ENCODE data around the gene MAPK8IP3. TPM values are rescaled to one million over a fixed set of nuclear protein-coding genes. Genes with fewer than 3 reads are reported as not detected.

Gene MAPK8IP3
- total RNA-seq, 1 experiment from 2014 or later: 59.2 TPM

DNA sequence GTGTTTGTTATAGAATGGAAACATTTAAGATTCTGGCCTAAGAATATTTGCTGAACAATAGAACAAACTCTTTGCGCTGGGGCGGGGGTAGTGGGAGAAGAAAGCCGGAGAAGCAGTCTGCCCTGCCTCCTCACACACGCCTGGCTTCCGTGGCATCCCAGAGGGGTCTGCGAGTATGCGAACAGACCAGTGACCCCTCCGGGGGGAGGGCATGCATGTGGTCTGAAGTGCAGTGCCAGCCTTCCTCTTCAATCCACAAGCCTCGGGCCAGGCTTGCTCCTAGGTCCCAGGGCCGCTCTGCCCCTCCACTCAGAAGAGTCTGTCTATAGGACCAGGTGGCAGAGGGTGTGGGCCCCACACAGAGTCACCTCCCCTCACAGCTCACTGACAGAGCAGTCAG lies 101.6 kb downstream of the MAPK8IP3 start:
- H3K4me2 ChIP-seq (ENCODE audit: low read depth, low read length, poor library complexity, severe bottlenecking): no peak overlapping the region
- no peak overlapping the region for H3K9ac ChIP-seq (ENCODE audit: low read length)
- H3K27me3 ChIP-seq (ENCODE audit: low read length): no peaks in the 10 kb centered on the region
- H4K20me1 ChIP-seq (ENCODE audit: insufficient read depth, low read depth, low read length): no peaks in the 10 kb centered on the region
- no peak overlapping the region for H2AFZ ChIP-seq (ENCODE audit: low read length)
- no peaks in the 10 kb centered on the region for H3K9me3 ChIP-seq (ENCODE audit: low read length)
- no peaks in the 10 kb centered on the region for H3K4me1 ChIP-seq (ENCODE audit: low read length)
- DNase-seq: no peak
- no peaks in the 10 kb centered on the region for H3K79me2 ChIP-seq (ENCODE audit: low read length)
- H3K36me3 ChIP-seq (ENCODE audit: insufficient read depth, low read length): no peaks in the 10 kb centered on the region
- H3K27ac ChIP-seq (ENCODE audit: low read length): no peak overlapping the region
- H3K9me2 ChIP-seq (replicated peaks; ENCODE audit: insufficient read depth, low read length): no peaks in the 10 kb centered on the region
- H3K4me3 ChIP-seq (ENCODE audit: low read length): no peak overlapping the region

DNA sequence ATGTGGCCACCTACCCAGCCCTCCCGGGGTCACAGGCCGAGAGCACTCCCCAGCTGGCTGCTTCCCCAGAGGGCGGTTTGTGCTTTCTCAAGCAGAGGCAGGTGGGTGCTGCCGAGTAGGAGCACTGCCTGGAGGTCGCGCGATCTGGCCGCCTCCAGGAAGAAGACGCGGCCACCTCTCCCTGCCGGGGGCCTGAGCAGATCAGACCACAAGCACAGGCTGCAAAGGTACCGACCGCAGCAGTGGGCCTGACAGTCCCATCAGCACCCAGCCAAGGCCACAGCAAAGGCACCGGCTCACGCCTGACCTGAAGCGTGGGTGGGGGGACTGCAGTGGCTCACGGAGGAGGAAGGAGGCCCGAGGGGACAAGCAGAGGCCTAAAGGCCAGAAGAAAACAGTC lies 102.7 kb downstream of the MAPK8IP3 start:
- no peak overlapping the region for H2AFZ ChIP-seq (ENCODE audit: low read length)
- no peak overlapping the region for H3K4me3 ChIP-seq (ENCODE audit: low read length)
- DNase-seq: no peak
- H3K79me2 ChIP-seq (ENCODE audit: low read length): no peaks in the 10 kb centered on the region
- H3K9ac ChIP-seq (ENCODE audit: low read length): no peak overlapping the region
- H4K20me1 ChIP-seq (ENCODE audit: insufficient read depth, low read depth, low read length): no peaks in the 10 kb centered on the region
- H3K36me3 ChIP-seq (ENCODE audit: insufficient read depth, low read length): no peaks in the 10 kb centered on the region; the same call in 1 of the 2 replicates
- H3K27ac ChIP-seq (ENCODE audit: low read length): no peak overlapping the region
- no peak overlapping the region for H3K4me2 ChIP-seq (ENCODE audit: low read depth, low read length, poor library complexity, severe bottlenecking)
- H3K9me3 ChIP-seq (ENCODE audit: low read length): no peaks in the 10 kb centered on the region
- no peaks in the 10 kb centered on the region for H3K27me3 ChIP-seq (ENCODE audit: low read length)
- no peaks in the 10 kb centered on the region for H3K9me2 ChIP-seq (replicated peaks; ENCODE audit: insufficient read depth, low read length)
- no peaks in the 10 kb centered on the region for H3K4me1 ChIP-seq (ENCODE audit: low read length)

DNA sequence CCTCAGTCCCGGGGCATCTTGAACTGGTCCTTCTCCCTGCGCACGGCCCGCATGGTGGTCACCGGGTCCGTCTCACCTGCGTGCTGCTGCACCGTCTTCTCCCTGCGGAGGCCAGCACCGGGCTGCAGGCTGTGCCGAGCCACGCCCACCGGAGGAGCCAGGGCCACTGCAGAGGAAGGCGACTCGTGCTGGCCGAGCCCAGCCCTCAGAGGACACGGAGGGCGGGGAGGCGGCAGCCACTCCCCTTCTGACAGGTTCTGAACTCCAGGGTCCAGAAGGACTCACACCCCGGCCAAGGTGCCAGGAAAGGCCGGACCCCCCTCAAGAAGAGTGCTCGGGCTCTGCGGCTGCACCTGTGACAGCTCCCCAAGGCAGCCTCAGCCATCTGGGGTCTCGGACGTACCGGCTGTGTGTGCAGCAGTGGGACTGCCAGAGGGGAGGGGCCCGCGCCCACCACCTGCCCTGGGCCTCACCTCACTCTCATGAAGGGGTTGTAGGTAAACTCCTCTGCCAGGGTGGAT lies 103.3 kb downstream of the MAPK8IP3 start:
- no peak overlapping the region for H3K4me2 ChIP-seq (ENCODE audit: low read depth, low read length, poor library complexity, severe bottlenecking)
- H3K27me3 ChIP-seq (ENCODE audit: low read length): no peaks in the 10 kb centered on the region
- DNase-seq: no peak
- no peak overlapping the region for H3K4me3 ChIP-seq (ENCODE audit: low read length)
- H3K36me3 ChIP-seq (ENCODE audit: insufficient read depth, low read length): no peaks in the 10 kb centered on the region; the same call in 1 of the 2 replicates
- no peaks in the 10 kb centered on the region for H4K20me1 ChIP-seq (ENCODE audit: insufficient read depth, low read depth, low read length)
- no peak overlapping the region for H3K27ac ChIP-seq (ENCODE audit: low read length)
- no peaks in the 10 kb centered on the region for H3K9me3 ChIP-seq (ENCODE audit: low read length)
- no peaks in the 10 kb centered on the region for H3K4me1 ChIP-seq (ENCODE audit: low read length)
- H3K9ac ChIP-seq (ENCODE audit: low read length): no peak overlapping the region
- no peak overlapping the region for H2AFZ ChIP-seq (ENCODE audit: low read length)
- H3K9me2 ChIP-seq (replicated peaks; ENCODE audit: insufficient read depth, low read length): no peaks in the 10 kb centered on the region
- H3K79me2 ChIP-seq (ENCODE audit: low read length): no peaks in the 10 kb centered on the region

DNA sequence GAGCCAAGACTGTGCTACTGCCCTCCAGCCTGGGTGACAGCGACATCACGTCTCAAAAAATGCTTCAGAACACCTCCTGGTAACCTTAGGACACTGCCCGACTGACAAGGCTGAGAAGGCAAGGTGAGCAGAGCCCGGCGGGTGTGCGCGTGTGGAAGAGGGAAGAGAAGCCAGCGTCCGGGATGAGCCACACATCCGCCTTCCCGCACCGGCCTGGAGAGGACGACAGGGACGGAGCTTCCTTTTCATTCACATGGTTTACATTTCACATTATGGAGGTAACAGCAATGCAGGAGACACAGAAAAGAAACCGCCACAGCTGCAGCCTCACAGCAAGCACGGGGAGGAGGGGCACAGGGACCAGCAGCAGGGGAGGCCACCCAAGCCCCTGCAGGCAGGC lies 104.1 kb downstream of the MAPK8IP3 start:
- Histone ChIP-seq H3K4me2 (ENCODE audit: low read depth, low read length, poor library complexity, severe bottlenecking) (no peak overlapping the region), H4K20me1 (ENCODE audit: insufficient read depth, low read depth, low read length) (no peaks in the 10 kb centered on the region), H3K9ac (ENCODE audit: low read length) (no peak overlapping the region), H3K4me3 (ENCODE audit: low read length) (no peak overlapping the region), H3K36me3 (ENCODE audit: insufficient read depth, low read length) (no peaks in the 10 kb centered on the region; the same call in 1 of the 2 replicates), H3K4me1 (ENCODE audit: low read length) (no peaks in the 10 kb centered on the region), H3K9me3 (ENCODE audit: low read length) (no peaks in the 10 kb centered on the region), H3K27ac (ENCODE audit: low read length) (no peak overlapping the region), H3K79me2 (ENCODE audit: low read length) (no peaks in the 10 kb centered on the region), H3K27me3 (ENCODE audit: low read length) (no peaks in the 10 kb centered on the region), H2AFZ (ENCODE audit: low read length) (no peak overlapping the region), H3K9me2 (replicated peaks; ENCODE audit: insufficient read depth, low read length) (no peaks in the 10 kb centered on the region)
- DNase-seq: no peak

DNA sequence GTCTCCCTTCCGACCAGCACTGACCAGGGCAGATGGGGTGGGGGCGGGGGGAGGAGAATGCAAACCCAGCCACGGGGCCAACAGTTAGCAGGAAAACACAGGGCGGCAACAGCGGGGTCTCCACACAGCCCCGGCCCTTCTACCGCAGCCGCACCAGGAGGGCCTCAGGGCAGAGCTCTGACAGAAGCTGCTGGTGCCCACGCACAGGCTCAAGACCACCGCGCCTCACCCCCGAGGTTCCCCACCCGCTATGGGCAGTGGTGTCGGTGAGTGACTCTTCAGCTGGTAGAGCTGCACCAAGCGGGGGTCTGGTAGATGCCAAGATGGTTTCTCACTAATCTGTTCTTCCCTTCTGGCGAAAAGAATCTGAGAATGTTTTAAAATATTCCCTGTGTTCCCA lies 104.5 kb downstream of the MAPK8IP3 start:
- Histone ChIP-seq H3K79me2 (ENCODE audit: low read length) (no peaks in the 10 kb centered on the region), H3K27me3 (ENCODE audit: low read length) (no peaks in the 10 kb centered on the region), H3K4me3 (ENCODE audit: low read length) (no peak overlapping the region)

DNA sequence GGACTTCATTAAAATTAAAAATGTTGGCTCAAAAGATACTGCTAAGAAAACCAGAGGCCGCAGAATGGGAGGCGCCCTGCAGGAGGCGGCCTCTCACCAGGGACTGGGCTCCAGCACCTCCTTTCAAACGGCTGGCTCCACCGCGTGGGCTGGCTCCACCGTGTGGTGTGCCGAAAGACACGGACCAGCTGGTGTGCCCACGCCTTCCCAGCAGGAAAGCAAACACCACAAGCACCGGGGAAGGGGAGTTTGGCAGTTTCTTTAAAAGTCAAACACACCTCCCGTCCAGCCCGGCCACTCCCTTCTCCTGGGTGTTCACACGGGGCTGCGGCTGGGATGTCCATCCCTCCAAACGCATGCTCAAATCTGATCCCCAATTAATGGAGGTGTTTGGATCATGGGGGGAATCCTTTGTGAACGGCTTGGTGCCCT lies 106.8 kb downstream of the MAPK8IP3 start:
- H3K27ac ChIP-seq (ENCODE audit: low read length): no peak overlapping the region
- H3K79me2 ChIP-seq (ENCODE audit: low read length): no peaks in the 10 kb centered on the region
- no peak overlapping the region for H3K4me2 ChIP-seq (ENCODE audit: low read depth, low read length, poor library complexity, severe bottlenecking)
- H3K9me2 ChIP-seq (replicated peaks; ENCODE audit: insufficient read depth, low read length): no peaks in the 10 kb centered on the region
- H3K4me1 ChIP-seq (ENCODE audit: low read length): no peaks in the 10 kb centered on the region
- no peak overlapping the region for H2AFZ ChIP-seq (ENCODE audit: low read length)
- H3K9me3 ChIP-seq (ENCODE audit: low read length): no peaks in the 10 kb centered on the region
- peak; percentile 67 for DNase-seq
- no peaks in the 10 kb centered on the region for H4K20me1 ChIP-seq (ENCODE audit: insufficient read depth, low read depth, low read length)
- H3K36me3 ChIP-seq (ENCODE audit: insufficient read depth, low read length): no peaks in the 10 kb centered on the region; the same call in 1 of the 2 replicates
- H3K4me3 ChIP-seq (ENCODE audit: low read length): no peak overlapping the region
- H3K9ac ChIP-seq (ENCODE audit: low read length): no peak overlapping the region
- no peaks in the 10 kb centered on the region for H3K27me3 ChIP-seq (ENCODE audit: low read length)

More for the DNA sequence above, 104.5 kb downstream of the MAPK8IP3 start:
- H3K4me1 ChIP-seq (ENCODE audit: low read length): no peaks in the 10 kb centered on the region
- no peak overlapping the region for H3K4me2 ChIP-seq (ENCODE audit: low read depth, low read length, poor library complexity, severe bottlenecking)
- no peaks in the 10 kb centered on the region; the same call in 1 of the 2 replicates for H3K36me3 ChIP-seq (ENCODE audit: insufficient read depth, low read length)
- no peaks in the 10 kb centered on the region for H4K20me1 ChIP-seq (ENCODE audit: insufficient read depth, low read depth, low read length)
- H3K9ac ChIP-seq (ENCODE audit: low read length): no peak overlapping the region
- no peak overlapping the region for H3K27ac ChIP-seq (ENCODE audit: low read length)
- H2AFZ ChIP-seq (ENCODE audit: low read length): no peak overlapping the region
- no peaks in the 10 kb centered on the region for H3K9me3 ChIP-seq (ENCODE audit: low read length)
- no peak for DNase-seq
- no peaks in the 10 kb centered on the region for H3K9me2 ChIP-seq (replicated peaks; ENCODE audit: insufficient read depth, low read length)

GRCh38 chr16:1815461-1815860 lies 109.5 kb downstream of the MAPK8IP3 start:
- Histone ChIP-seq H3K4me2 (ENCODE audit: low read depth, low read length, poor library complexity, severe bottlenecking) (no peak overlapping the region), H2AFZ (ENCODE audit: low read length) (no peak overlapping the region), H3K9me3 (ENCODE audit: low read length) (no peaks in the 10 kb centered on the region), H3K27me3 (ENCODE audit: low read length) (no peaks in the 10 kb centered on the region), H4K20me1 (ENCODE audit: insufficient read depth, low read depth, low read length) (no peaks in the 10 kb centered on the region), H3K9ac (ENCODE audit: low read length) (no peak overlapping the region), H3K36me3 (ENCODE audit: insufficient read depth, low read length) (no peaks in the 10 kb centered on the region; the same call in 1 of the 2 replicates), H3K4me3 (ENCODE audit: low read length) (no peak overlapping the region), H3K4me1 (ENCODE audit: low read length) (no peaks in the 10 kb centered on the region), H3K27ac (ENCODE audit: low read length) (no peak overlapping the region), H3K9me2 (replicated peaks; ENCODE audit: insufficient read depth, low read length) (no peaks in the 10 kb centered on the region), H3K79me2 (ENCODE audit: low read length) (no peaks in the 10 kb centered on the region)
- no peak for DNase-seq

DNA sequence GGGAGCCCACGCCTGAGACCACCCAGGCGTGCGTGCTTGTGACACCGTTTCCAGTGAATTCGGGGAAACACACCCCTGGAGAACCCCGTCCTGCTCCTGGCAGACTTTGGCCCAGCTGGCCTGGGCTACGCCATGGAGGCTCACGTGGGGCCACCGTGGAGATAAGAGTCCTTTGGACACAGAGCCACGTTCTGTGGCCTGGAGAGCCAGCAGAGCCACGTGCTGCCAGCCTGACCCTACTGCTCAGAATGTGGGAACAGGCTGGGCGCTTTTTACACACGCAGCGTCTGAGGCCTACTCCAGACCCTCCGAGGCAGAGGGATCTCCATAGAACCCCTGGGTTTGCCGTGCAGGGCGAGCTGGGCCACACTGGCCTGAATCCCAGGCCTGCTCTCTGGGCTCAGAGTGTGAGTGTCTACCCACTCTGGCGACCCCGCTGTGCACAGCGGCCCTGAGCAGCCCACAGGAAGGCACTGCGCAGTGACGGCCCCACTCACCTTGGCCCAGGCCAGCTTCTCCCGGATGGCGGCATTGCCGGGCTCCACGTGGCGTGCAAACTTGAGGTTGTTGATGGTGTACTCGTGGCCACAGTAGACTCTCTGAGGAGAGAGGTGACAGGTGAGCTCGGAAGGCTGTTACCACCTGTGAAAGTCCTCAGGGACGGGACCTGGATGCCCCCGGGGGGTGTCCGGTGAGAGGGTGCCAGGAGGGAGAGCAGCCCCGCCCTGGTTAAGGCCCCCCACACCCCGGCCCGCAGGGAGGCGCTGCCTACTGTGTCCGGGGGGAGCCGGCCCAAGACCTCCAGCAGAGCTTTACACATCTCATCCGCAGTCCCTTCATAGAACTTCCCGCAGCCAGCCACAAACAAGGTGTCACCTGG lies 110.6 kb downstream of the MAPK8IP3 start:
- Histone ChIP-seq H3K9me2 (replicated peaks; ENCODE audit: insufficient read depth, low read length) (no peaks in the 10 kb centered on the region), H3K79me2 (ENCODE audit: low read length) (no peaks in the 10 kb centered on the region), H3K36me3 (ENCODE audit: insufficient read depth, low read length) (no peaks in the 10 kb centered on the region; the same call in 1 of the 2 replicates), H3K27me3 (ENCODE audit: low read length) (no peaks in the 10 kb centered on the region), H3K4me3 (ENCODE audit: low read length) (no peak overlapping the region), H3K4me2 (ENCODE audit: low read depth, low read length, poor library complexity, severe bottlenecking) (no peak overlapping the region), H4K20me1 (ENCODE audit: insufficient read depth, low read depth, low read length) (no peaks in the 10 kb centered on the region), H3K9me3 (ENCODE audit: low read length) (no peaks in the 10 kb centered on the region), H2AFZ (ENCODE audit: low read length) (no peak overlapping the region), H3K27ac (ENCODE audit: low read length) (no peak overlapping the region), H3K4me1 (ENCODE audit: low read length) (no peaks in the 10 kb centered on the region), H3K9ac (ENCODE audit: low read length) (no peak overlapping the region)
- DNase-seq: no peak

Measured in Karpas-422 (cell line).